Body of pancreas (tissue), 4 donors: ENCODE results near the gene METTL24. TPM values are rescaled to one million over a fixed set of nuclear protein-coding genes. Genes with fewer than 3 reads are reported as not detected.

Source experiments
- ATAC-seq: fragments of 150-250 bp; one replicate; pipeline ENCODE4 v1.9.1; 2016
- DNase-seq, 4 donors: peaks; one replicate each; pipeline ENCODE4 v3.0.0-alpha.2; 2019
- H3K27ac ChIP-seq, 4 donors: fragments of 200-600 bp; sonication (generic); 1 replicate in 3 of 4; 2 replicates in 1 of 4; pipeline versions ENCODE4 v1.5.1 to v1.6.1; 2016 to 2019; ENCODE audit warnings: mild to moderate bottlenecking in 1 of 4, mixed read lengths in 1 of 4, moderate library complexity in 1 of 4
- H3K27me3 ChIP-seq, 2 donors: fragments of 200-600 bp; sonication (generic); one replicate each; pipeline ENCODE4 v1.6.0; 2016; ENCODE audit warnings: mild to moderate bottlenecking in 1 of 2
- H3K36me3 ChIP-seq, 2 donors: fragments of 200-600 bp; sonication (generic); replicated peaks in 1 of 2; 2 replicates each; pipeline ENCODE4 v1.5.1; 2016; ENCODE audit warnings: low read depth in 2 of 2; ENCODE audit not compliant: insufficient read depth in 1 of 2
- H3K4me1 ChIP-seq: fragments of 200-600 bp; sonication (generic); one replicate; pipeline ENCODE4 v1.6.0; 2016
- H3K4me3 ChIP-seq, 2 donors: fragments of 200-600 bp; sonication (generic); 1 replicate in 1 of 2; 2 replicates in 1 of 2; pipeline ENCODE4 v1.5.1; 2016 to 2019
- H3K9me3 ChIP-seq, 3 donors: fragments of 200-600 bp; sonication (generic); 1 replicate in 2 of 3; 2 replicates in 1 of 3; pipeline ENCODE4 v1.5.1; 2016
- CTCF ChIP-seq, 7 experiments: fragments of 450-650 bp in 4 of 7; fragments of 200-600 bp in 3 of 7; sonication (generic) in 3 of 7; IDR thresholded peaks; one replicate each; pipeline ENCODE4 v1.5.1; 2016 to 2019; ENCODE audit warnings: antibody characterized with exemption in 7 of 7
- POLR2A ChIP-seq, 3 donors: fragments of 450-650 bp; IDR thresholded peaks; one replicate each; pipeline ENCODE4 v1.6.1; 2016; ENCODE audit warnings: antibody characterized with exemption in 3 of 3, mild to moderate bottlenecking in 2 of 3
- WGBS, 2 donors: methylation state at CpG; one replicate each; pipeline ENCODE4 v1.1.5; 2017; 5-methylcytosine and 5-hydroxymethylcytosine counted together
- intact Hi-C: fragments of 100-400 bp; cut with DNase I; formaldehyde crosslinking; loops from one replicate; pipeline ENCODE4 v1.15.1; 2023
- total RNA-seq, 2 donors: library from RNA; depleted of rRNA; stranded (reverse); fragments of >200 nt; gene quantifications; one replicate each; pipeline ENCODE4 v1.1.0, GENCODE V29; 2016

The METTL24 gene
- total RNA-seq = 1 to 10 TPM; 2.3 to 4.0 TPM

- peak; percentile 83 for ATAC-seq
- intact Hi-C loops = no loop called here
- TF ChIP-seq POLR2A (IDR thresholded peaks at IDR 0.05) (peak; percentile 30 to 46 (median 35)), CTCF (IDR thresholded peaks at IDR 0.05) (peak in 3 of 7 experiments; percentile 29 to 63 (median 63))
- Histone ChIP-seq H3K4me1 (peaks cover 36% of the 10 kb centered on the region), H3K4me3 (peak within 1 kb of the TSS; percentile 25 to 61), H3K27me3 (no peaks in the 10 kb centered on the region), H3K9me3 (no peaks in the 10 kb centered on the region), H3K36me3 (no peaks in the 10 kb centered on the region), H3K27ac (peak within 1 kb of the TSS; percentile 74 to 83 (median 81))
- peak; percentile 51 to 64 (median 52) for DNase-seq
- WGBS, 2 donors = 2 to 4% methylated on average over 23 to 101 of the region's 107 CpGs
Observed at GRCh38 chr6:110357664-110358552, at the start of gene METTL24. Gene METTL24 (minus strand): TSS chr6:110358349. CDS start chr6:110358272, 77 bp downstream.

GRCh38 chr6:110404607-110405006 is 46.5 kb upstream of the METTL24 start:
- intact Hi-C loops = no loop called here
- ATAC-seq (peak; percentile 79), DNase-seq (no peak)
- no peaks in the 10 kb centered on the region for H3K9me3 ChIP-seq
- H3K27me3 ChIP-seq = no peaks in the 10 kb centered on the region
- H3K4me3 ChIP-seq = no peak overlapping the region
- H3K36me3 ChIP-seq = no peaks in the 10 kb centered on the region
- peak overlapping the region in 3 of 4 donors; percentile 15 to 42 (median 36) for H3K27ac ChIP-seq
- peaks cover 7% of the 10 kb centered on the region for H3K4me1 ChIP-seq
- 50 to 68% methylated on average over 8 of the region's 8 CpGs for WGBS, 2 donors
- TF ChIP-seq CTCF (IDR thresholded peaks at IDR 0.05) (no peak), POLR2A (IDR thresholded peaks at IDR 0.05) (no peak)

- intact Hi-C loops = no loop called here
- 78 to 88% methylated on average over 4 of the region's 4 CpGs for WGBS, 2 donors
- no peak for TF ChIP-seq CTCF (IDR thresholded peaks at IDR 0.05)
- TF ChIP-seq POLR2A (IDR thresholded peaks at IDR 0.05) = no peak
Observed at GRCh38 chr6:110401585-110402176, 43.5 kb upstream of the METTL24 start.

GRCh38 chr6:110400208-110400607 is 42.1 kb upstream of the METTL24 start:
- TF ChIP-seq CTCF (IDR thresholded peaks at IDR 0.05) = no peak
- TF ChIP-seq POLR2A (IDR thresholded peaks at IDR 0.05) = no peak
- no peak overlapping the region for H3K27ac ChIP-seq
- no peak overlapping the region for H3K4me3 ChIP-seq
- no peaks in the 10 kb centered on the region for H3K27me3 ChIP-seq
- peaks cover 7% of the 10 kb centered on the region for H3K4me1 ChIP-seq
- DNase-seq (no peak), ATAC-seq (no peak)
- no peaks in the 10 kb centered on the region for H3K9me3 ChIP-seq
- intact Hi-C loops = no loop called here
- H3K36me3 ChIP-seq = no peaks in the 10 kb centered on the region
- WGBS, 2 donors = 64 to 81% methylated on average over 13 to 18 of the region's 18 CpGs

More at GRCh38 chr6:110401585-110402176, 43.5 kb upstream of the METTL24 start:
- Histone ChIP-seq H3K27ac (no peak overlapping the region), H3K4me3 (no peak overlapping the region), H3K4me1 (peaks cover 7% of the 10 kb centered on the region), H3K9me3 (no peaks in the 10 kb centered on the region), H3K36me3 (no peaks in the 10 kb centered on the region), H3K27me3 (no peaks in the 10 kb centered on the region)
- no peak for DNase-seq
- no peak for ATAC-seq
